GM19099 (cell line): ENCODE results near the gene NKX6-1.

ENCODE experiments used
- POLR2A ChIP-seq: IDR thresholded peaks from 3 replicates; pipeline ENCODE4 v1.6.1; 2011; ENCODE audit warnings: low read depth; ENCODE audit not compliant: insufficient read length; ENCODE audit errors: extremely low read depth

Gene NKX6-1

GRCh38 chr4:84470204-84470785 lies 28.8 kb downstream of the NKX6-1 start:
- TF ChIP-seq POLR2A = no peak

GRCh38 chr4:84467601-84468000 lies 31.5 kb downstream of the NKX6-1 start:
- TF ChIP-seq POLR2A = no peak

- TF ChIP-seq POLR2A = no peak
Observed at GRCh38 chr4:84459783-84460182, 39.3 kb downstream of the NKX6-1 start.

GRCh38 chr4:84456157-84456556 lies 42.9 kb downstream of the NKX6-1 start:
- TF ChIP-seq POLR2A = no peak

- no peak for TF ChIP-seq POLR2A
Observed at GRCh38 chr4:84455697-84456096, 43.4 kb downstream of the NKX6-1 start.

- TF ChIP-seq POLR2A = no peak
Observed at GRCh38 chr4:84451546-84451945, 47.5 kb downstream of the NKX6-1 start.

GRCh38 chr4:84443523-84443922 lies 55.6 kb downstream of the NKX6-1 start:
- TF ChIP-seq POLR2A = no peak

GRCh38 chr4:84442778-84443177 lies 56.3 kb downstream of the NKX6-1 start:
- TF ChIP-seq POLR2A = no peak
